ENCODE measurements around the gene TREML2.

The TREML2 gene

GRCh38 chr6:41176189-41176588 lies 24.8 kb downstream of the TREML2 start:
- DNase-seq = no peak

DNA sequence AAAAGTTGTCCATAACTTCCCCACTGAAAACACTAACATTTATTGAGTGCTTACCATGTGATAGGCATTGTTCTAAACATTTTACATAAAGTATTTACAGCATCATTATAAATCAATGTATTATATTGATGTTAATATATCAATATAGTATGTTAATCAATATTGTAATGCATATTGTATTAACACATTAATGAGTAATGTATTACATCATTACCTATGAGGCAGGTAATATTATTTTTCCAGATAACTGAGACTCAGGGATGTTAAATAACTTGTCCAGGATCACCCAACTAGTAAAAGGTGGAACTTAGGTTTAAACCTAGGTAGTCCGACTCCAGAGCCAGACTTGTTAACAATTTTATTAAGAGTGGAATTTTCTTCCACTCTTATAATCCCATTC lies 25.9 kb downstream of the TREML2 start:
- no peak for DNase-seq

DNA sequence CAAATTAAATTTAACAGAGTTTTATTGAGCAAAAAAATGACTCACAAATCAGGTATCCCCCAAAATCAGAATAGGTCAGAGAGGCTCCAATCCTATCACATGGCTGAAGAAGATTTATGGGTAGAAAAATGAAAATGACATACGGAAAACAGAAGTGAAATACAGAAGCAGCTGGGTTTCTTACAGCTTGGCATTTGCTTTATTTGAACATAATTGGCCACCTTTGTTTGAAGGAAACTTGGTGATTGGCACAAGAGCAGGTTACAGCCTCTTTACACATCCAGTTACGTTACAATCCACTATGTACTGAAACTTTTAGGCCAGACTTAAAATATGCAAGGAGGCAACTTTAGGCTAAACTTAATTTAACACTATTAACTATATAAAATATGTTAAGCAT lies 26.3 kb downstream of the TREML2 start:
- DNase-seq = no peak

DNA sequence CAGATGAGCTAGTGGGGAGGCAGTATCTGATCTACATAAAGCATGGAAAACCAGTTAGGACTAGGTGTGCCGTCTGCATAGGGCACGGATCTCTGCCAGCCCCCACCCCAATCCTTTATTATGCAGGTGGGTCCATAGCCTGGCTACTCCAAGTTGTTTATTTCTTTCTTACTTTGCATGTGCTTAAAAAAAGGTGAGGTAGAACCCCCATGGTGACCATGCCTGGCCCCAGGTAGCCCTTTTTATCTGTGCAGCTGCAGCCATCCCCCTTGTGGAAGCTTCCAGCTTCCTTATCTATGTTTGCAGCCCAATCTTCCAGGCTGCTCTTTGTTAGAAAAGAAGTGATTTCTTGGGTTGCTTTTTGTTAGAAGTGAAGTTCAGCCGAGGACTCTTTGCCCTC lies 29.0 kb downstream of the TREML2 start:
- DNase-seq = no peak

DNA sequence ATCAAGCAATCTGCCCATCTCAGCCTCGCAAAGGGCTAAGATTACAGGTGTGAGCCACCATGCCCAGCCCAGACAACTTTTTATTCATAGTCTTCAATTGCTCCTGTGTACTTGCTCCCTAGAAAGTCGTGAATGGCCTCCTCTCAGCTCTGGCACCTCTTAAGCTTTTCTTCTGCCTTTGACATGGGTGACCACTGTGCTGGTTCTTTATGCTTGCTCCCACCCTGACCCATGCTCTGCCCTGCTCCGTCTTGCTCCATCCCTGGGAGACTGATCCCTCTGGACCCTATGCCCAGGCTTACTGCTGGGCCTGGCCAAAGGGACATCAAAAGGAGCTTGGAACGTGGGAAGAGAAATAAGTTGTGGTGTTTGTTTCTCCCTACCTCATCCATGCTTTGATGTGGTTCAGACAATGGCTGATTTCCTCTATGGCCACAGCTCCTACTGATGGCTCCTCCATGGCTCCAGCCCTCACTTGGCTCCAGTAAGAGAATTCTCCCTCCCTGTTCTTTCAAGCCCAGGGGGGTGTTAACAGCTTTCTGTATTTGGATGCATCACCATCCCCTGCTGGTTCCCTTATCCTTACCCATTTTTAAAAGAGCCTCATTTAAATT lies 30.3 kb downstream of the TREML2 start:
- DNase-seq = no peak

- DNase-seq = no peak
Measured at GRCh38 chr6:41167173-41167963, 33.6 kb downstream of the TREML2 start.

DNA sequence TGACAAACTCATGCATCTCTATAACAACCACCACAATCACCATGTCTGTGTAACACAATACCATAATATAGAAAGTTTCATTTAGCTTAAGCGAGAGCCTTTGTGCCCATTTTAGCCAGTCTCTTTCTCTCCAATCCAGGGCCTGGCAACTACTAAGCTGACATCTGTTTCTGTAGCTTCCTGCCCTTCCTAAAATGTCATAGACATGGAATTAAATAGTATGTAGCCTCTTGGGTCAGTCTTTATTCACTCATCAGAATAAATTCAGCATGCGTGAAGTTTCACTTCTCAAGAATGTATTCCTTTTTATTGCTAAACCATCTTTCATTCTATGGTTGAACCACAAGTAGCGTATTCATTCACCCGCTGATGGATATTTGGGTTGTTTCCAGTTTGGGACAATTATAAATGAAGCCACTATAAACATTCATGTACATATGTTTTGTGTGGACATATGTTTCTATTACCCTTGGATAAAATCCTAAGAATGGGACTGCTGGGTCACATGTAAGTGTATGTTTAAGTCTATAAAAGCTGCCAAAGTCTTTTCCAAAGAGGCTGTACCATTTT lies 36.3 kb downstream of the TREML2 start:
- DNase-seq = no peak

DNA sequence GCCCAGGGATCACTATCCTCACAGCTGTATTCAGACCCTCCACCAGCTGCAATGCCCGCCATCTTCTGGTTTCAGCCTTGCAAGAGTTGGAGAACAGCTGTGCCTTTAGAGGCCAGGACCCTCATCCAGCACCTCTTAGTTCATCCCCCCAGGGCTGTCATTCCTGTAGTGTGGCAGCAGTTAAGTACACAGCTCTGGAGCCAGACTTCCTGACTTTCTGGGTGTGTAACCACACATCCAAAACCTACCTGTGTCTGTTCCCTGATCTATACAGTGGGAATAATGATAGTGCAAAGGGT lies 37.6 kb downstream of the TREML2 start:
- DNase-seq = no peak

DNA sequence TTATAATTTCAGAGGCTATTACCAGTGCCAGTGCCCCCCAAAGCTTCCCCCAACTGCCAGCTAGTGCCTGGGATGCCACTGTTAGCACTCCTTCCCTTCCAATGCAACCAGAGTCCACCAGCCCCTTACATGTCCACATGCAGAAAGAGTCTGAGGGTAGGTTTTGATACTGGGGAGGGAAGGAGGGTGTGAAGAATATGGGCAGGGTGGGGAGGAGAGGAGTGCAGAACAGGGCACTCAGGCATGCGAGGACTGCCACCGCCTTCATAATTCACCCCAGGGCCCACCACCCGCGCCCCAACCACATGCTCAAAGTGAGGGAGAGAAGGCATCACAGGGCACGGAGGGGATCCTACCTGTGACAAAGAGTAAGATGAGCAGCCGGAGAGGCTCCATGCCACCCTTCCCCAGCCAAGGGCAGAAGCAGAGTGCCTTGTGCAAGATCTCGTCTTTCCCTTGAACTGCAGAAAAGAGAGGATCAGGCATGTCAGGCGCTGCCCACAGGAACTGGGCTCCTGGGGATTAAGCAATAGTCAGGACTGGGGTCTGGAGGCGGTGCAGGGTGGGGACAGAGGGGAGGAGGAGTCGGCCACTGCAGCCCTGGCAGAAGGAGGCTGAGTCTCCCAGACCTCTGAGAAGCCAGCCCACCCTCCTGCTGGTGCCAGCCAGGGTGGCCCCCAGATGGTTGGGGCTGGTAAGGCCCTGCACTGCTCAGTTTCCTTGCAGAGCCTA lies 38.1 kb downstream of the TREML2 start, which contains the start of gene TREM2:
Gene TREM2, minus strand, starts transcription at position 430 of the 732 bp plus-strand sequence. Its CDS starts 34 bp downstream, at position 396.
- no peak for DNase-seq

- no peak for DNase-seq
Measured at GRCh38 chr6:41161851-41162552, 38.9 kb downstream of the TREML2 start.

DNA sequence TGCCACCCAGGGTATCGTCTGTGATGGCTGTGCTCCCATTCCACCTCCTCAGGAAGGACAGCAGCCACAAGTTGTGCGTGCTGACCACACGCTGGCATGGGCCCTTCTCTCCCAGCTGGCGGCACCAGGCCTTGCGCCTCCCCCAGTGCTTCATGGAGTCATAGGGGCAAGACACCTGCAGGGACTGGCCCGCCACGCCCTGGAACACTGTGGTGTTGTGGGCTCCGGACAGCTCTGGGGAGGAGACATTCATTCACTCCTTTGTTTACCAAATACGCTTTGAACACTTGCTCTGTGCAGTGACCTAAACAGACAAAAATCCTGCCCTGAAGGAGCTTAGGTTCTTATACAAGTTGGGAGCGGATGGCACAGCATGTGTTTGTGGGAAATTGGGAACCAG lies 39.6 kb downstream of the TREML2 start:
- no peak for DNase-seq

- DNase-seq = no peak
Measured at GRCh38 chr6:41160933-41161332, 40.0 kb downstream of the TREML2 start.

GRCh38 chr6:41159415-41160082 lies 41.4 kb downstream of the TREML2 start:
- no peak for DNase-seq

GRCh38 chr6:41157323-41157722 lies 43.6 kb downstream of the TREML2 start:
- no peak for DNase-seq

DNA sequence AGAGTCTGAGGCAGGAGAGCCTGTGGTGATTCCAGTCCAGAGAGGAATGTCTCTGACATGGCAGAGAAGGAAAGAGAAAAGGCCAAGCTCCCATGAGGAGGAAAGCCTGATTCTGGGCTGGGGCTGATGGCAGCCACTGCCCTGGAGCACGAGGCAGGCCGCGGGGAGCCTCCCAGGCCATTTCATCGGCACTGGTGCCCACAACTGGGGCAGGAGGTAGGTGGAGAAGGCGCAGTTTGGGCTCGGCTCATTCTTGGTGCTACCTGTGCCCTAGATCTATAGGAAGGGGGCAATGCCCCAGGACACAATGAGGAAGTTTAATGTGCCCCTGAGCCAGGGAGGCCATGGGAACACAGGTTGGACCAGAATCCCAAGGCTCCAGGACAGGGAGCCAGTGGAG lies 44.2 kb downstream of the TREML2 start:
- no peak for DNase-seq

GRCh38 chr6:41156001-41156400 lies 44.9 kb downstream of the TREML2 start:
- DNase-seq = no peak

GRCh38 chr6:41155132-41155805 lies 45.7 kb downstream of the TREML2 start:
- no peak for DNase-seq

DNA sequence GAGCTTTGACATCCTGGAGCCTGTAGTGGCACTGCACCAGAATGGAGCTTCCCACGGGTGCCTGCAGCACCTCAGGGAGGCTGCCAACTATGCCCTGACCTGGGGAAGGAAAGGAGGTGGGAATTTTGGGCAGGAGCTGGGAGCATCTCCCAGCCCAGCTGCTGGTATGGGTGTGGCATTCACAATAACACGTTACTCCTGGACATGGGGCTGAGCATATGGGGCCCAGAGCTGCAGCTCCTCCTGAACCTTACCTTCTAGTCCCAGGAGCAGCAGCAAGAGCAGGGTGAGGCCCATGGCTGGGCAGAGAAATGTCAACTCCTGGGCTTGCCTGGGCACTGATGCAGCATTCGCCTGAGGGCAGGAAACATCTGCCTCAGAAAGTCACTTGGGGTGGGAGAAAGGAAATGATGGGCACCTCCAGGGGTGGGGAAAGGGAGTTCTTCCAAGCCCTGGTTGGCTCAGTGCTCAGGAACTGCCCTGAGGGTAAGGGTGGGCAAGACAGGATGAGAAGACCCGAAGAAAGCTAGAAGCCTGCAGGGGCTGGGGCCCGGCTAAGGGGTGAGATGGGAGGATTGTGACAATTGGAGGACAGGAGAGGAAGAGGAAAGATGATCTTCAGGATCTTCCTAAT lies 46.8 kb downstream of the TREML2 start, which contains the start of gene TREML1:
Gene TREML1, minus strand, starts transcription at position 356 of the 634 bp plus-strand sequence. Its CDS starts 59 bp downstream, at position 297.
- no peak for DNase-seq

DNA sequence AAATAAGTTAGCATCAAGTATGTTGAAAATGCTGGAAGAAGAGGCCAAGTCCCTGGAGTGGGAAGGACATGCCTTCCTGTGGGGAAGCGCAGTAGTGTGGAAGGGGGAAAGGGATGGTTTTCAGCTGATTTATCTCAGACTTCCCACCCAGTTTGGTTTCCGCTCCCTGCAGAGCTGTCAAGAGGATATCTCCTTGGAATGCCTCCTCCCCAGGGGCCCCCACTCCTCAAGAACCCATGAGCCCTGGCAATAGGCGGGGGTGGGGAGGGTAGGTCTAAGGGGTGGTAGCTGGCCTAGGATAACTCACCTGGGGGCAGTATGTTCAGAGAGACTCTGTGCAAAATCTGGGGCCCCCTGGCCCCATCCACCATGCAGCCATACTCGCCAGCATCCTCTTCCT lies 47.5 kb downstream of the TREML2 start:
- DNase-seq = no peak

GRCh38 chr6:41150671-41151070 lies 50.3 kb downstream of the TREML2 start:
- DNase-seq = no peak

- DNase-seq = no peak
Measured at GRCh38 chr6:41147917-41148316, 53.0 kb downstream of the TREML2 start.

Data from NCI-H226 (cell line).